Thyroid gland (tissue), 4 donors: ENCODE measurements around the gene AHRR. TPM values are rescaled to one million over a fixed set of nuclear protein-coding genes. Genes with fewer than 3 reads are reported as not detected.
"Not testable (repeated sequence)": the region's sequence is repeated elsewhere in the genome, so short reads cannot be mapped to it uniquely, and the experiment has no call there.

Experiments
- DNase-seq, 2 donors: peaks; one replicate each; pipeline ENCODE4 v3.0.0-alpha.2; 2019
- H3K27ac ChIP-seq, 3 donors: fragments of 200-600 bp; sonication (generic); 1 replicate in 2 of 3; 2 replicates in 1 of 3; pipeline ENCODE4 v1.5.1; 2016 to 2019; ENCODE audit warnings: mild to moderate bottlenecking in 1 of 3, moderate library complexity in 1 of 3
- H3K27me3 ChIP-seq: fragments of 200-600 bp; sonication (generic); one replicate; pipeline ENCODE4 v1.5.1; 2019
- H3K36me3 ChIP-seq, 2 donors: fragments of 200-600 bp; sonication (generic); one replicate each; pipeline ENCODE4 v1.5.1; 2016 to 2019
- H3K4me1 ChIP-seq, 2 donors: fragments of 200-600 bp; sonication (generic); one replicate each; pipeline ENCODE4 v1.5.1; 2017 to 2019
- H3K4me3 ChIP-seq, 3 donors: fragments of 200-600 bp; sonication (generic); replicated peaks in 1 of 3; 1 replicate in 2 of 3; 2 replicates in 1 of 3; pipeline ENCODE4 v1.5.1; 2016; ENCODE audit warnings: mild to moderate bottlenecking in 1 of 3
- H3K9me3 ChIP-seq: fragments of 200-600 bp; sonication (generic); one replicate; pipeline ENCODE4 v1.5.1; 2017
- POLR2A ChIP-seq, 2 donors: fragments of 450-650 bp; IDR thresholded peaks; one replicate each; pipeline ENCODE4 v1.6.1; 2017; ENCODE audit warnings: antibody characterized with exemption in 2 of 2, mild to moderate bottlenecking in 2 of 2, moderate library complexity in 1 of 2
- WGBS, 2 donors: methylation state at CpG; one replicate each; pipeline ENCODE4 v1.1.5; 2017; 5-methylcytosine and 5-hydroxymethylcytosine counted together
- intact Hi-C: fragments of 100-400 bp; cut with DNase I; formaldehyde crosslinking; loops from one replicate; pipeline ENCODE4 v1.15.1; 2023
- total RNA-seq, 4 donors: library from RNA; depleted of rRNA; stranded (reverse); fragments of >200 nt; gene quantifications; one replicate each; pipeline ENCODE4 v1.2.3, GENCODE V29; 2016
- TF ChIP-seq, protein P1 (sequence below), 6 experiments: fragments of 200-600 bp in 3 of 6; fragments of 450-650 bp in 3 of 6; sonication (generic) in 3 of 6; IDR thresholded peaks; one replicate each; pipeline ENCODE4 v1.5.1; 2016 to 2019; ENCODE audit warnings: antibody characterized with exemption in 6 of 6, mild to moderate bottlenecking in 2 of 6, inconsistent platforms in 1 of 6, moderate library complexity in 1 of 6

Gene AHRR
- total RNA-seq, 4 donors from 2014 or later, result 0.88 to 2.1 (median 1.3) TPM

DNA sequence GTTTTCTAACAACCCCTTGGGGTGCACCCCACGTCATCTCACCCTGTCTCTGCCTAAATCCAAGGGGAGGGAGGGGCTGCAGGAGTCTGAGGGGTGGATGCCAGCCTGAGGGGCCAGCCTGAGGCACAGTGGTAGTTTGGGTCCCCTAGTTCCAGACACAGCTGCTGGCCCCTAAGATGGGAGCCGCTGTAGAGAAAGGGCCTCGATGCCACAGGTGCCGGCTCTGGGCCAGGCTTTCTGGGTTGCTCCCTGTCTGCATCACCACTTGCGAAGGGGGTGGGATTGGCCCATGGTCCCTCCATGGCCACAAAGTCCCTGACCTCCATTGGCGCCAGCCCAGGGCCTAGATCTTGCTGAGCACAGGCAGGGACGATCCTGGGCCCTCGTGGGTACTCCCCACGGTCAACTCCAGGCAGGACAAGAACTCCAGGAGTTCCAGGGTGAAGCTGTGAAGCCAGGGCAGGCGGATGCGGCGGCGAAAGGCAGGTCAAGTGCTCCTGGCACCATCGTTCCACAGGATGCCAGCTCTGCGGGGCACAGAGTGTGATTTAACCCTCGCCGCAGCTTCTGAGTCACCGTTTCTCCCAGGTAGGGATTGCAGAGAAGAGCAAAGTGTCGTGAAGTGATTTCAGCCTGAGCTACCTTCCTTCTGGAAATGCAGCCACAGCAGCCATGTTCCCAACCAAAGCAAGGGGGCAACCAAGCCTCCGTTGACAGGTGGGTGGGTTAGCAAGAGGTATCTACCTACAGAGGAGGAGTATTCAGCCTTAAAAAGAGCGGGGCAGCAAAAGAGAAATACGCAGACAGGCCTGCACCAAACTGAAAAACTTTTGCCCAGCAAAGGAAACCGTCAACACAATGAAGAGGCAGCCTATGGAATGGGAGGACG, 79.9 kb downstream of the AHRR start:
- no peak for DNase-seq
- H3K27ac ChIP-seq, result no peak overlapping the region
- H3K4me1 ChIP-seq, result peaks cover 8 to 12% of the 10 kb centered on the region in 2 donors
- no peaks in the 10 kb centered on the region for H3K36me3 ChIP-seq
- TF ChIP-seq, protein P1, sequence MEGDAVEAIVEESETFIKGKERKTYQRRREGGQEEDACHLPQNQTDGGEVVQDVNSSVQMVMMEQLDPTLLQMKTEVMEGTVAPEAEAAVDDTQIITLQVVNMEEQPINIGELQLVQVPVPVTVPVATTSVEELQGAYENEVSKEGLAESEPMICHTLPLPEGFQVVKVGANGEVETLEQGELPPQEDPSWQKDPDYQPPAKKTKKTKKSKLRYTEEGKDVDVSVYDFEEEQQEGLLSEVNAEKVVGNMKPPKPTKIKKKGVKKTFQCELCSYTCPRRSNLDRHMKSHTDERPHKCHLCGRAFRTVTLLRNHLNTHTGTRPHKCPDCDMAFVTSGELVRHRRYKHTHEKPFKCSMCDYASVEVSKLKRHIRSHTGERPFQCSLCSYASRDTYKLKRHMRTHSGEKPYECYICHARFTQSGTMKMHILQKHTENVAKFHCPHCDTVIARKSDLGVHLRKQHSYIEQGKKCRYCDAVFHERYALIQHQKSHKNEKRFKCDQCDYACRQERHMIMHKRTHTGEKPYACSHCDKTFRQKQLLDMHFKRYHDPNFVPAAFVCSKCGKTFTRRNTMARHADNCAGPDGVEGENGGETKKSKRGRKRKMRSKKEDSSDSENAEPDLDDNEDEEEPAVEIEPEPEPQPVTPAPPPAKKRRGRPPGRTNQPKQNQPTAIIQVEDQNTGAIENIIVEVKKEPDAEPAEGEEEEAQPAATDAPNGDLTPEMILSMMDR (IDR thresholded peaks at IDR 0.05), result no peak
- no peak for TF ChIP-seq POLR2A (IDR thresholded peaks at IDR 0.05)
- 91% methylated on average over 20 to 24 of the region's 24 CpGs for WGBS, 2 donors
- no peaks in the 10 kb centered on the region for H3K9me3 ChIP-seq
- no peak overlapping the region for H3K4me3 ChIP-seq
- no peaks in the 10 kb centered on the region for H3K27me3 ChIP-seq
- intact Hi-C loops, result no loop called here

GRCh38 chr5:402219-402614, 80.7 kb downstream of the AHRR start:
- H3K4me3 ChIP-seq, H3K27me3 ChIP-seq, H3K27ac ChIP-seq, intact Hi-C loops, H3K9me3 ChIP-seq, H3K36me3 ChIP-seq, DNase-seq: not testable (repeated sequence)
- H3K4me1 ChIP-seq, result peaks cover 8 to 12% of the 10 kb centered on the region in 2 donors
- 87 to 88% methylated on average over 17 of the region's 17 CpGs for WGBS, 2 donors

- intact Hi-C loops, result no loop called here
- 83 to 87% methylated on average over 20 of the region's 20 CpGs for WGBS, 2 donors
- no peaks in the 10 kb centered on the region for H3K27me3 ChIP-seq
- no peak overlapping the region for H3K27ac ChIP-seq
- no peaks in the 10 kb centered on the region for H3K36me3 ChIP-seq
- no peaks in the 10 kb centered on the region for H3K9me3 ChIP-seq
- TF ChIP-seq POLR2A (IDR thresholded peaks at IDR 0.05), result no peak
- TF ChIP-seq, protein P1 (IDR thresholded peaks at IDR 0.05), result no peak
- no peak overlapping the region for H3K4me3 ChIP-seq
- H3K4me1 ChIP-seq, result peaks cover 8 to 12% of the 10 kb centered on the region in 2 donors
- no peak for DNase-seq
Observed at GRCh38 chr5:402615-403359, 81.3 kb downstream of the AHRR start.

- intact Hi-C loops, result no loop called here
- TF ChIP-seq, protein P1 (IDR thresholded peaks at IDR 0.05), result no peak
- TF ChIP-seq POLR2A (IDR thresholded peaks at IDR 0.05), result no peak
- 93 to 94% methylated on average over 11 of the region's 11 CpGs for WGBS, 2 donors
- Histone ChIP-seq H3K36me3 (no peaks in the 10 kb centered on the region), H3K4me3 (no peak overlapping the region), H3K9me3 (no peaks in the 10 kb centered on the region), H3K4me1 (peaks cover 8 to 12% of the 10 kb centered on the region in 2 donors), H3K27me3 (no peaks in the 10 kb centered on the region), H3K27ac (no peak overlapping the region)
- no peak for DNase-seq
Observed at GRCh38 chr5:403995-404394, 82.5 kb downstream of the AHRR start.

DNA sequence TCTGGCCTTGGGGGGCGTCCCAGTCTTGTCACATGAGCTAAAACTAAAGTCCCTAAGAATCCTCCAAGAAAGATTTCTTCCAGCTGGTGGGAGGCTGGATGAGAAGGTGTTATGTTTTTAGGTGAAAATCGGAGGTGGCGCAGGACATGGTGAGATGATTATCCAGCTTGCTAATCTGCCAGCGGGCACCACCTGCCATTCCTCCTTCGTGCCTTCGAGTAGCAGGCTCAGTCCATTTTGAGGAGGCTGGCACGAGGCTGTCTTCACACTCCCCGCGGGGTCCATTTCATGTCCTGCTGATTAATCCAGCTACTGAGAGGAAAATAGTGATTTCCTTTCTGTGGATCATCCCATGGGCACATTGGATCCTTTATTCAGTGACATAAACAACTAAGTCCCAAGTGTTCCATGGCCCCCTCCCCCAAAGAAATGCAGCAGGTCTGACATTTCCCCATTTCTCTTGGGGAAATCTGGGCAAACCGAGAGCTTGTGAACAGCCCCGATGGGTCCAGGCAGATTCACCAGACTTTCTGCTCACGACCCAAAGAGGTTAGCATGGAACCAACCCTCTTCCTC, 83.2 kb downstream of the AHRR start:
- no peak overlapping the region for H3K4me3 ChIP-seq
- peaks cover 5 to 7% of the 10 kb centered on the region in 2 donors for H3K4me1 ChIP-seq
- H3K9me3 ChIP-seq, result no peaks in the 10 kb centered on the region
- H3K27ac ChIP-seq, result no peak overlapping the region
- intact Hi-C loops, result no loop called here
- 89 to 92% methylated on average over 12 of the region's 12 CpGs for WGBS, 2 donors
- TF ChIP-seq POLR2A (IDR thresholded peaks at IDR 0.05), result no peak
- TF ChIP-seq, protein P1 (IDR thresholded peaks at IDR 0.05), result no peak
- DNase-seq, result no peak
- H3K27me3 ChIP-seq, result no peaks in the 10 kb centered on the region
- no peaks in the 10 kb centered on the region for H3K36me3 ChIP-seq
